Type B pancreatic cell (in vitro differentiated cells): ENCODE measurements around the gene MECP2. TPM values are rescaled to one million over a fixed set of nuclear protein-coding genes. Genes with fewer than 3 reads are reported as not detected.

ENCODE experiments used
- DNase-seq: peaks from one replicate; pipeline ENCODE4 v3.0.0; 2021; ENCODE audit warnings: mixed read lengths; ENCODE audit not compliant: unreplicated experiment; ENCODE audit errors: extremely low spot score
- H3K27ac Mint-ChIP-seq: 2 replicates; pipeline ENCODE4 v1.8.0; 2021; ENCODE audit warnings: mild to moderate bottlenecking, mixed read lengths
- H3K27me3 Mint-ChIP-seq: 2 replicates; pipeline ENCODE4 v1.8.0; 2021; ENCODE audit warnings: mixed read lengths
- H3K36me3 Mint-ChIP-seq: 2 replicates; pipeline ENCODE4 v1.8.0; 2021; ENCODE audit warnings: mixed read lengths
- H3K4me1 Mint-ChIP-seq: one replicate; pipeline ENCODE4 v1.8.0; 2021; ENCODE audit warnings: mixed read lengths; ENCODE audit not compliant: unreplicated experiment
- H3K4me3 Mint-ChIP-seq: 2 replicates; pipeline ENCODE4 v1.8.0; 2021; ENCODE audit warnings: mild to moderate bottlenecking, mixed read lengths
- H3K9me3 Mint-ChIP-seq: 2 replicates; pipeline ENCODE4 v1.8.0; 2021; ENCODE audit warnings: mixed read lengths
- CTCF ChIP-seq: fragments of 200-600 bp; sonication (generic); conservative IDR thresholded peaks from 2 replicates; pipeline ENCODE4 v1.5.0; 2021; ENCODE audit warnings: antibody characterized with exemption, mild to moderate bottlenecking
- total RNA-seq: library from RNA; stranded (reverse); gene quantifications from 2 replicates; pipeline ENCODE4 v1.2.1, GENCODE V29; 2021; ENCODE audit warnings: low replicate concordance

MECP2 gene
- total RNA-seq, 1 donor from 2014 or later: 37.7 TPM

- Mint-ChIP-seq H3K4me1 (no peaks in the 10 kb centered on the region), H3K9me3 (no peaks in the 10 kb centered on the region)
Measured at GRCh38 chrX:154011376-154012335, 85.9 kb downstream of the MECP2 start.

DNA sequence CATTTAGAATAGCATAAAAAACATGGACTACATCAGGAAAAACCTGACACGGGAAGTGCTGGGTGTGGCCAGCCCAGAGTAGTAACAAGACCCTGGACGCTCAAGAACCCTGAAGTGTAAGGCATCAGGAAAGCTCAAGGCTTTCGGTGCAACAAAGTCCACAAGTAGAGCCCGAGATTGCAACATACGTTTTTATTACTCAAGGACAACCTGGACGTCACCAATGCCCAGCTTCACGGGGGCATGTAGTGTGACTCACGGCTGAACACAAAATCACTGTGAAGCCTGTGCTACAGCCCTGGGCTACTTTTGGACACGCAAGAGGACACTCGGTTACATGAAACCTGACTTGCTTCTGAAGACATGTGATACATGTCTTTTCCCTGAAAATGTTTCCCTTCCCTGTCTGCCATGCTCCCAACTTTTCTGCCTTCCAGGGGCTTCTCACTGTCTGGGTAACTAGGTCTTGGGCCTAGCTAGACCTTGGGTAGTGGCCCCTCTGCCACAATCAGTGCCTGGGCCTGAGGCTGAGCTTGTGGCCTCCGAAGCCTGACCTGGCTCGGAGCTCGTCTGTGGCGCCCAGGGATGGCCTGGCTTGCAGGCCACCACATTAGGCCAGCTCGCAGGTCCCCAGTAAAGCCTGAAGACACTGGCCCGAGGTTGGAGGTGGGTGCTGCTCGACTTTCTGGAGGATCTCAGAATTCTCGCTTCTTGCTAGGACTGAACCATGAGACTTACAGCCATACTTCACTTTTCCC is 87.0 kb downstream of the MECP2 start:
- H3K9me3 Mint-ChIP-seq: no peaks in the 10 kb centered on the region
- no peak overlapping the region for H3K27ac Mint-ChIP-seq
- no peak overlapping the region for H3K4me3 Mint-ChIP-seq
- peaks cover 5% of the 10 kb centered on the region for H3K36me3 Mint-ChIP-seq
- no peak for DNase-seq
- no peak for TF ChIP-seq CTCF
- H3K4me1 Mint-ChIP-seq: no peaks in the 10 kb centered on the region
- H3K27me3 Mint-ChIP-seq: no peaks in the 10 kb centered on the region

More at GRCh38 chrX:154011376-154012335, 85.9 kb downstream of the MECP2 start:
- Mint-ChIP-seq H3K27me3 (no peaks in the 10 kb centered on the region), H3K4me3 (no peak overlapping the region), H3K36me3 (peaks cover 5% of the 10 kb centered on the region), H3K27ac (no peak overlapping the region)
- no peak for DNase-seq
- TF ChIP-seq CTCF: no peak

GRCh38 chrX:154008521-154008920 is 89.0 kb downstream of the MECP2 start:
- Mint-ChIP-seq H3K4me1 (peaks cover 5% of the 10 kb centered on the region), H3K27me3 (no peaks in the 10 kb centered on the region), H3K27ac (no peak overlapping the region), H3K36me3 (peaks cover 5% of the 10 kb centered on the region), H3K9me3 (no peaks in the 10 kb centered on the region), H3K4me3 (no peak overlapping the region)
- no peak for DNase-seq
- TF ChIP-seq CTCF: no peak

DNA sequence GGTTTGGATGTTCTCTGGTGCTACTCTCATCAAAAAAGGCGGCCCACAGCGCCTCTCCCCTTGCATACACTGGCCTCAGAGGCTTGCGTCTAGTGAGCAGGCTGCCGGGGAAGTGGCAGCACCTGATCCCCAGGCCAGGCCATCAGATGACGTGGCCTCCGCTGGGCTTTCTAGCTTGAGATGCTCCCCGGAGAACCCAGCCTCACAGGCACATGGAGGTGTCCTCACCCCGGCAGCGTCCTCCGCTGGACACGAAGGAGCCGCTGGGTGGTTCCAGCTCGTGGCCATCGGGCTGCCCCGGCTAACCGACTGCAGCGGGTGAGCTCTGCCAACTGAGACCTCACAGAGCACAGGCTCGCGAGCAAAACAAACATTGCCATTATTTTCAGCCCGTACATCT is 90.6 kb downstream of the MECP2 start:
- Mint-ChIP-seq H3K27ac (no peak overlapping the region), H3K4me1 (peaks cover 5% of the 10 kb centered on the region), H3K36me3 (peaks cover 5% of the 10 kb centered on the region), H3K27me3 (no peaks in the 10 kb centered on the region), H3K9me3 (no peaks in the 10 kb centered on the region), H3K4me3 (no peak overlapping the region)
- no peak for DNase-seq
- no peak for TF ChIP-seq CTCF

- no peak for TF ChIP-seq CTCF
- peak overlapping the region; percentile 0 for H3K27ac Mint-ChIP-seq
- H3K36me3 Mint-ChIP-seq: peaks cover 8% of the 10 kb centered on the region
- H3K27me3 Mint-ChIP-seq: no peaks in the 10 kb centered on the region
- H3K4me1 Mint-ChIP-seq: peaks cover 10% of the 10 kb centered on the region
- H3K9me3 Mint-ChIP-seq: no peaks in the 10 kb centered on the region
- no peak overlapping the region for H3K4me3 Mint-ChIP-seq
- no peak for DNase-seq
Measured at GRCh38 chrX:154004315-154004714, 93.2 kb downstream of the MECP2 start.
